ENCODE measurements around the gene PDGFD.
A peak's percentile ranks its signal among the peaks of the same experiment; 100 is the strongest.

PDGFD gene

DNA sequence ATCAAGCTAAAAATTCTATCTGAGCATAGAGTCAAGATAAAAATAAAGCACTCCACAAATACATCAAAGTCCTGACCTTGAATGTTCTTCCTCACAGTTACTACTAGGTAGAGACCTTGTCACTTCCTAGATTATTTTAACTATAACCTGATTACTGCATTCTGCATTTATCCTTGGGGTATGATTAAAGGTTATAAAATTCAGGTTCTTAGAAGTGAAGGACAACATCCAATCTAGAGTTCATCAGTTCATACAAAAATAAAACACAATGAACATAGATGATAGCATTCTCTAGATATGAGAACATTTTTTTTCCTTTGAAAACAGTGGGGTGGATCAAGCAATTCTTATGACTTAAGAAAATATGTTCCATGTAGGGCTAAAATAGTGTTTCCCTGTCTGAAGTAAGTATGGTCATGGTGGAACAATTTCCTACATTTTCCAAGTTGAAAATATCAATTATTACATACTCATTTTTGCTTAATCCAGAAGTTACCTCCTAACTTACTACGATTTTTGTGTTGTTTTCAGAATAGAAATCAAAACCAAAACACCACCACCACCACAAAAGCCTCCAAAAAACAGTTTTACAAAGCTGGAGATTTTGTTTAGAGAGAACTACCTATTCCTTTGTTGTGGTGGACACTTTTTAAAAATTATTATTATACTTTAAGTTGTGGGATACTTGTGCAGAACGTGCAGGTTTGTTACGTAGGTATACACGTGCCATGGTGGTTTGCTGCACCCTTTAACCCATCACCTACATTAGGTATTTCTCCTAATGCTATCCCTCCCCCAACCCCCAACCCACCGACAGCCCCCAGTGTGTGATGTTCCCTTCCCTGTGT lies 239.6 kb downstream of the PDGFD start:
- TF ChIP-seq, protein P1, sequence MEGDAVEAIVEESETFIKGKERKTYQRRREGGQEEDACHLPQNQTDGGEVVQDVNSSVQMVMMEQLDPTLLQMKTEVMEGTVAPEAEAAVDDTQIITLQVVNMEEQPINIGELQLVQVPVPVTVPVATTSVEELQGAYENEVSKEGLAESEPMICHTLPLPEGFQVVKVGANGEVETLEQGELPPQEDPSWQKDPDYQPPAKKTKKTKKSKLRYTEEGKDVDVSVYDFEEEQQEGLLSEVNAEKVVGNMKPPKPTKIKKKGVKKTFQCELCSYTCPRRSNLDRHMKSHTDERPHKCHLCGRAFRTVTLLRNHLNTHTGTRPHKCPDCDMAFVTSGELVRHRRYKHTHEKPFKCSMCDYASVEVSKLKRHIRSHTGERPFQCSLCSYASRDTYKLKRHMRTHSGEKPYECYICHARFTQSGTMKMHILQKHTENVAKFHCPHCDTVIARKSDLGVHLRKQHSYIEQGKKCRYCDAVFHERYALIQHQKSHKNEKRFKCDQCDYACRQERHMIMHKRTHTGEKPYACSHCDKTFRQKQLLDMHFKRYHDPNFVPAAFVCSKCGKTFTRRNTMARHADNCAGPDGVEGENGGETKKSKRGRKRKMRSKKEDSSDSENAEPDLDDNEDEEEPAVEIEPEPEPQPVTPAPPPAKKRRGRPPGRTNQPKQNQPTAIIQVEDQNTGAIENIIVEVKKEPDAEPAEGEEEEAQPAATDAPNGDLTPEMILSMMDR (IDR thresholded peaks at IDR 0.05; ENCODE audit: low read depth, low read length) = no peak
- no peak overlapping the region for H3K4me3 ChIP-seq (ENCODE audit: low read depth, low read length)
- DNase-seq (ENCODE audit: low read depth, low spot score) = peak; percentile 37
- in situ Hi-C loops (cut with HindIII; ENCODE audit: low sequenced_read_pairs) = no loop called here

DNA sequence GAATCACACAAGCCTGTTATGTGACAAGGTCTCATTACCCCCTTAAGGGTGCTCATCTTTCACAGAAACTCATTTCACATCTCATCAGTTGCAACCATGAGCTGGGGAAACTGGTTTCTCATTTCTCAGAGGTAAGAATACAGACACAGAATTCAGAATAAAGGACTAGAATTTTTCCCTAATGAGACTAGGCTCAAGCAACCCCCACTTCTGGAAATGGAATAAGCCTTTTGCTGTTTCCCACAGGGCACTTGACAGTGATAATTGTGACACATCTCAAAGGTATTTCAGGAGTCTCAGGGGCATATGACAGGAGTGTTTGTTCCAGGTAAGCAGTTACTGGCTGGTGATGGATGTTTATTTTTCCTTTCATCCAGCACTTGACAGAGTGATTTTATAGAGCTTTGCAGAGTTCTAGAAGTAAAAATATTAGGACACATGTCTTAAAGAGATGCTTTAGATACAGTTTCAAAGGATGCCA lies 240.5 kb downstream of the PDGFD start:
- no peak for DNase-seq (ENCODE audit: low read depth, low spot score)
- TF ChIP-seq, protein P1 (IDR thresholded peaks at IDR 0.05; ENCODE audit: low read depth, low read length) = no peak
- no peak overlapping the region for H3K4me3 ChIP-seq (ENCODE audit: low read depth, low read length)
- in situ Hi-C loops (cut with HindIII; ENCODE audit: low sequenced_read_pairs) = no loop called here

- in situ Hi-C loops (cut with HindIII; ENCODE audit: low sequenced_read_pairs) = no loop called here
- no peak overlapping the region for H3K4me3 ChIP-seq (ENCODE audit: low read depth, low read length)
- no peak for DNase-seq (ENCODE audit: low read depth, low spot score)
- TF ChIP-seq, protein P1 (IDR thresholded peaks at IDR 0.05; ENCODE audit: low read depth, low read length) = no peak
These were observed 243.0 kb downstream of the PDGFD start for GRCh38 chr11:103920933-103921332.

- in situ Hi-C loops (cut with HindIII; ENCODE audit: low sequenced_read_pairs) = no loop called here
- H3K4me3 ChIP-seq (ENCODE audit: low read depth, low read length) = no peak overlapping the region
- DNase-seq (ENCODE audit: low read depth, low spot score) = peak; percentile 33
- TF ChIP-seq, protein P1 (IDR thresholded peaks at IDR 0.05; ENCODE audit: low read depth, low read length) = no peak
These were observed 243.5 kb downstream of the PDGFD start for GRCh38 chr11:103920449-103920848.

DNA sequence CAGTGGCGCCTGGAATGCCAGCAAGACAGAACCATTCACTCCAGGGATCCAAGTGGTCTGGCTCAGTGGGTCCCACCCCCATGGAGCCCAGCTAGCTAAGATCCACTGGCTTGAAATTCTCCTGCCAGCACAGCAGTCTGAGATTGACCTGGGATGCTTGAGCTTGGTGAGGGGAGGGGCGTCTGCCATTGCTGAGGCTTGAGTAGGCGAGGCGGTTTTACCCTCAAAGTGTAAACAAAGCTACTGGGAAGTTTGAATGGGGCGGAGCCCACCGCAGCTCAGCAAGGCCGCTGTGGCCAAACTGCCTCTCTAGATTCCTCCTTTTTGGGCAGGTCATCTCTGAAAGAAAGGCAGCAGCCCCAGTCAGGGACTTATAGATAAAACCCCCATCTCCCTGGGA lies 253.2 kb downstream of the PDGFD start:
- H3K4me3 ChIP-seq (ENCODE audit: low read depth, low read length) = no peak overlapping the region
- no peak for DNase-seq (ENCODE audit: low read depth, low spot score)
- TF ChIP-seq, protein P1 (IDR thresholded peaks at IDR 0.05; ENCODE audit: low read depth, low read length) = no peak
- in situ Hi-C loops (cut with HindIII; ENCODE audit: low sequenced_read_pairs) = no loop called here

GRCh38 chr11:103907548-103908455 lies 256.1 kb downstream of the PDGFD start:
- no peak overlapping the region for H3K4me3 ChIP-seq (ENCODE audit: low read depth, low read length)
- in situ Hi-C loops (cut with HindIII; ENCODE audit: low sequenced_read_pairs) = no loop called here
- DNase-seq (ENCODE audit: low read depth, low spot score) = peak; percentile 67
- TF ChIP-seq, protein P1 (IDR thresholded peaks at IDR 0.05; ENCODE audit: low read depth, low read length) = no peak

All from astrocyte of the spinal cord (primary cell).